HG03520 (cell line): Measurements from ENCODE around the gene ITGA2B.

ENCODE experiments used
- ATAC-seq: cut with Tn5 transposase; IDR thresholded peaks from one replicate; pipeline ENCODE4 v1.9.1; 2021; ENCODE audit warnings: mild to moderate bottlenecking, moderate library complexity; ENCODE audit not compliant: unreplicated experiment

The ITGA2B gene

DNA sequence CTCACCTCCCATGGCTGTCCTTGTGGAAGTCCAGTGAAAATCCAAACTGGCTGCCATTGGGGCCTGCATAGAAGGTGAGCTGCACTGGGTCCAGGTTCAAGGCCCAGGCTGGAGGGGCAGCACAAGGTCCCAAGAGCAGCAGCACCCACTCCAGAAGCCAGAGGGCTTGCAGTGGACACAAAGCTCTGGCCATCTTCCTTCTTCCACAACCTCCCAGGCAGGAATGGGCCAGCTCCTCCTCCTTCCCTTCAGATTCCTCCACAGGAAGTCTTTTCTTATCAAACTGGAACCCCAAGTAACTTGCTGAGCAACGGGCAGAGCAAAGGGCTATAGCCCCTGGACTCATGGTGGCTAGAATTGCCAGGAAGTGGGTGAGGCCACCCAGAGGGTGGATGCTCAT lies at the start of gene ITGA2B:
TSS of gene ITGA2B (minus strand) at position 369 of the 400 bp plus-strand sequence. CDS start at position 193, 176 bp downstream.
- no peak for ATAC-seq

DNA sequence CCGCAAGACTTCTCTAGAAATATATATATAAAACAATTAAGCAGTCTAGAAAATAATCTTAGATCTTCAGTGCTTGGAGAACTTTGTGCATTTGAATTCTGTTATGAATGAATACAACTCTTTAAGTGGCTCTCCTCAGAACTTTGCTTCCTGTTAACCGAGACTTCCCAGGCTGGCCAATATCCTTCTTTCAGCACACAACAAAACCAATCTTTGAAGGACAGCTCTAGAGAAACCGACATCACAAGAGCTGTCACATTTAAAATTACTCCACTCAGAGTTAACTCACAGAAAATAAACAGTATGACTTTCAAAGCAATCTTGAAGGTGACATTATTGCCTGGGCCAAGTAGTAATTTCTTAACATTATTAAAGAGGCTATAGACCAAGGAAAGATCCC lies 49.7 kb upstream of the ITGA2B start:
- ATAC-seq, result no peak

DNA sequence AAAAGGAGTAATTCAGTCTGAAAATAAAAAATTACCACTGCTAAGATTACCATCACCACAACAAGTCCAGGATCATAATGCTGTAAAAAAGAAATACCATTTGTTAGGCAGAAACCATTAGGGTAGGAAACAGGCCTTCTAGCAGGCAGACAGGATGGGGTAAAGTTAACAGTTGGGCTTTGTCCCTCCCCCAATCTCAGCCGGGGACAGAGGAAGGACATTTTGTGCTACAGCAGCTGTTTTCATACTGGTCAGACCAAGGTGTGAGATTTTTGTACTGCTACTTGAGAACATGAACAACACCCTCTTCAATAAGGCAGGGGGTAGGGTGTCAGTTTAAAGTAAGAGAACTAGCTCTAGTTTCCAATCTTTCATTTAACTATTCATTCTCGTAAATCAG lies 49.2 kb upstream of the ITGA2B start:
- no peak for ATAC-seq

DNA sequence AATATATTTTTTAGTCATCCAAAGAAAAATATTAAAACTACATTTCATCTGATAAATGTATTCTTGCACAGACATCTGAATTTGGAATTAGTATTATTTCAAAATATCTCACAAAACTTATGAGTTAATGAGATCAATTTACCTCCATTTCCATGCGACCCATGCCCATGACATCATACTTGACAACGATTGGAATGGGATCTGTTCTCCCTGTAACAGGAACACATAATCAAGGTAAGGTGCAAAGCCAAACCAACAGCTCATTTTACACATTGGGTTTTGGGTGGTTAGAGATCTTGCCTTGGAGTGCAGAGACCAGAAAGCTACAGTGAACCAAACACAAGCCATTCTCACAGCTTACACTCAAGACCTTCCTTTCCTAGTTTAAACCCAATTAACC lies 46.9 kb upstream of the ITGA2B start:
- no peak for ATAC-seq

DNA sequence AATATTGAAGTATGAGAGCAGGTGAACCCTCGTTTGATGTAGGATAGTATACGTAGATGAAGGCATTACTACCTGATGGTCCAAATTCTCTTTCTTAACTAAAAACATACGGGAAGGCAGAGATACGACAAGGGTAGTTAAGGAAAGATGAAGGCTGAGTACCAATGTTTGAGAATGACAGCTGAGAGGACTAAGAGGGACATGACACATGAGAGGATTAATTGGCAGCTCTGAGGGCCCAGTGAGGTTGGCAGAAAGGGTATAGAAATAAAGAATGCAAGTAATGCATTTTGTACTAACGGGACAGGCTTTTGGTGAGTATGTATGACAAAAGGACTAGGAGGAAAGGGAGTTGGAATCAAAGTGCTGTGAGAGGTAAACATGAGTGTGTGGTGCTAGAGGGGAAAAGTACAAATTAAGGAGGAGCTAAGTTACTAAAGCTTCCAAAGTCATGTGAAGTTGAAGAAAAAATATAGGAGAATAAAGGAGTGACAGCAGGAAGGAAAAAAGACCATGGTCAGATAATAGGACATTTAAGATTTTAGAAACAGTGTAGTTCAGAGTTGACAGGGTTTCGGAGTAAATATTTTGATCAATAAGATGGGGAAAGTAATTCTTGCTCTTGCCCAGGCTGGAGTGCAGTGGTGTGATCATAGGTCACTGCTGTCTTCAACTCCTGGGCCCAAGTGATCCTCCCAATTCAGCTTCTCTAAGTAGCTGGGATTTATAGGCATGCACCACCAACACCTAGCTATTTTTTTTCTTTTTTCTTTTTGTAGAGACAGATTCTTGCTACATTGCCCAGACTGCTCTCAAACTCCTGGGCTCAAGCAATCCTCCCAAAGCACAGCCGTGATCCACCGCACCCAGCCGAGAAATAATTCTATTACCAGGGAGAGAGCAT lies 43.1 kb upstream of the ITGA2B start:
- no peak for ATAC-seq

DNA sequence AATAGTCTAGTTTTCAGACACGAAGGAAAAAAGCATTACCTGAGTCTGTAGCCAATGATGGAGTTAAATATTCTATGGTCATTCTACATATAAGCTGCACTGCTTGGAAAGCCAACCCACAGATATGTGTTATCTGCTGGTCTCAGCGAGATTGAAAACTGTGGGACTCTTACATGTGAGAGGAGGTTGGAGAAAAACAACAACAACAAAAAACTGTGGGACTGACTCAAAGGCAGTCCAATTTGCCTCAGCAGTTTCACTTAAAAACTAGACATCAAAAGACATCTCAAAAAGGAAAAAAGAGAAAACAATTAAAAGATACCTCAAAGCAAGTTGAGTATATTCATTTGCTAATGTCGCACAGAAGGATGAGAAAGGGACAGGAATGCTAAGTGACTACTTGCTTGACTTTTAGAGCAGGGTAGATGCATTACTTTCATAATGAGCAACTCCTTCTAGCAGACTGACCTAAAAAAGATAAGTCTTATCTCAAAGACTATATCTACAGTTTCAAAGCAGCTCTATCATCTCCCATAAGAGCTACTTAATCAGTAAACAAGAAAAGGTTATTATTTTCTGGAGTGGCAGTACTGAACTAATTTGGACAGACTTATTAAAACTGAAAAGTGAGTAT lies 35.5 kb upstream of the ITGA2B start:
- no peak for ATAC-seq

DNA sequence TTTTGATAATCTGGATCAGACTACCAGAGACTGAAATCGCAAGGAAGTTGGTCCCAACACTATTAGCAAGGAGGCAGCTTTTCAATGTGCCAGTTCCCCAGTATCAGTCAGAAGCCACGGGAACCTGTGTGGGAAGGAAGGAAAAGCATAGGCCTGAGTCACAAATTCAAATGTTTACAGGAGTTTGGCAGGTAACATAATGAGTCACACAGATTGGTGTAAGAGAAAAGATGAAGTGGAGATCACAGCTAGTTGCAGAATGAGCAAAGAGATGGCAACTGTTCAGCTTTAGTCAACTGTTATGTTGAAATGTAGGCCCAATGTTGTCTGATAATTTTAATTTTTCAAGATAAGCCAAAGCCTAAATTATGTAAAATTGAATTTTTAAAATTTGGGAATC lies 28.1 kb upstream of the ITGA2B start:
- ATAC-seq, result no peak

DNA sequence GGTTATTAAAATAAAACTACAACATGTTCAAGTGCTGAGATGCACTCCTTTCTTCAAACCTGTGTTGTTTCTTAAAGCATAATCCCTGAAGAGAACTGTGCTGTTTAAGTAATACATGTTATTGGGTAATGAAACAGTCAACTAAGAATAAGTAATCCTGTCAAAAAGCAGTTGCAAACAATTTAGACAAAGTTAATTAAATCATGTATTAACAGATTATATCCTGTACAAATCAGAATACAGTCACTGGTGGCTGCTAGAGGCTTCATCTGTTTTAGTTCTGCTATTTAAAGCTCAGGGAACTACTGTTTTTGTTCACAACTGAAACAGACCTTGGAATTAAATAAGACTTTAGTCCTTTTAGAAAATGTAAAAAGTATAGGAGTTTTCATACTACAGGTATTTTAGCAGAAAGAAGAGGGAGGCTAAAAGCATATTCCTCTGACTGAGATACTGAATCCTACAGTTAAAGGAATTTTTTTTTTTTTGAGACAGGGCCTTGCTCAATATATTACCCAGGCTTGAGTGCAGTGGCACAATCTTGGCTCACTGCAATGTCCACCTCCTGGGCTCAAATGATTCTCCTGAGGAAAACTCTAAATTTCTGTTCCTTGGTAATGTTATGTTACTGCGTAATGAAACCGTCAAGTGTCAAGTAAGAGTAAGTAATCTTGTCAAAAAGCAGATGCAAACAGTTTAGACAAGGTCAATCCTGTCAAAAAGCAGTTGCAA lies 27.3 kb upstream of the ITGA2B start:
- no peak for ATAC-seq

DNA sequence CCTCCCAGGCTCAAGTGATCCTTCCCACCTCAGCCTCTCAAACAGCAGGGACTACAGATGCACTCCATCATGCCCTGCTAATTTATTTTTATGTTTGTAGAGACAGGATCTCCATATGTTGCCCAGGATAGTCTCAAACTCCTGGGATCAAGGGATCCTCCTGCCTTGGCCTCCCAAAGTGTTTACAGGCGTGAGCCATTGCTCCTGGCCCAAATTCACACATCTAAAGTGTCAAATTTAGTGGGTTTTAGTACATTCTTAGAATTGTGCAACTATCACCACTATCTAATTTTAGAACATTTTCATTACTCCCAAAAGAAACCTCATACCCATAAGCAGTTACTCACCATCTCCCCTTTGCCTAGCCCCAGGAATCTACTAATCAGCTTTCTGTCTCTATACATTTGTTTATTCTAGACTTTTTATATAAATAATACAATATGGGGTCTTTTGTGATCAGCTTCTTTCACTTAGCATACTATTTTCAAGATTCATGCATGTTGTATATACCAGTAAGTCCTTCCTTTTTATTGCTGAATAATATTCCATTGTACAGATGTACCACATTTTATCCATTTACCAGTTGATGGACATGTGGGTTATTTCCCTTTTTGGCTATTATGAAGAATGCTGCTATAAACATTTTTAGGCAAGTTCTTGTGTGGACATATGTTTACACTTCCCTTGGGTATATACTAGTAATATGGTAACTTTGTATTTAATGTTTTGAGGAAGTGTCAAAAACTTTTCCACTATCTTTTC lies 25.1 kb upstream of the ITGA2B start:
- ATAC-seq, result no peak

DNA sequence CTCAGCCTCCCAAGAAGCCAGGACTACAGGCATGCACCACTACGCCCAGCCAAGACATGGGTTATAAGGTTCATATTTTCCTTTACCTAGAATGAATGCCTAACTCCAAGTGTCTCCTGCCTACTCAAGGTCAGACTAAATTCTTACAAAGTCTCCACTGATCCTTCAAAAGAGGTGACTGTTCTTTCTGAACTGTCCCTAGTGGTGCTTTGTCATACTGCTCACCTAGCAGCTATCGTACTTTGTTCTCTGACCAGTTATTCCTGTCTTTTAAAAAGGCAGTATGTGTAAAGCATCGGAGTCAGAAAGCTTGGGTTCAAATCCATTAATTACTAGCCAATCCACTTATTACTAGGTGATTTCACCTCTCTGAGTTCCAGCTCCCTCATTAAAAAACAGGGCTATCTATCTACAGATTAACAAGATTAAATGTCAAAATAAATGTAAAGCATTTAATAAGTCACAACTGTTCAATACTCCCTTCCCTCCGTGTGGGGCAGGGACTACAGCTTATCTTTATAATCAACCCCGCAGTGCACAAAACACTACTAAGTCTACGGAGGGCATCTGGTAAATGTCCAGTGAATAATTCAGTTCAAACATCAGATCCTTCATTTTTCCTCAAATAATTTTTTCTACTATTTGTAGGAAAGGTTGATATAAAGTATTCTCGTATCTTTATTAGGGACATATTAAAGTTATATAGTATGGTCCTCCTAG lies 20.0 kb upstream of the ITGA2B start:
- no peak for ATAC-seq

DNA sequence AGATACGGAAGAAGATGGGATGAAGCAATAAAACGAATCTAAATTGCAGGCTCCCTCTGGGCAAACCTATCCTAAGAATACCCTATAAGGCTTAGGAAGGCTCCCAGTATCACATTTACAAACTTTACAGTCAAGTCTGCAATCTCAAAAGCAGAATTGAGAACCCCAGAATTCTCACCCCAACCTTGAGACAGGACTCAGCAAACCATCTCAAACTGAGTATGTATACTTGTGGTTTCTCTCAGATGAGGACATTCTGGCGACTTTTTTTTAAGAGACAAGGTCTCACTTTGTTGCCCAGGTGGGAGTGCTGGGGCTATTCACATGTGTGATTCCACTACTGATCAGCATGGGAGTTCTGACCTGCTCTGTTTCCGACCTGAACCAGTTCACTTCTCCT lies 19.3 kb upstream of the ITGA2B start:
- no peak for ATAC-seq

DNA sequence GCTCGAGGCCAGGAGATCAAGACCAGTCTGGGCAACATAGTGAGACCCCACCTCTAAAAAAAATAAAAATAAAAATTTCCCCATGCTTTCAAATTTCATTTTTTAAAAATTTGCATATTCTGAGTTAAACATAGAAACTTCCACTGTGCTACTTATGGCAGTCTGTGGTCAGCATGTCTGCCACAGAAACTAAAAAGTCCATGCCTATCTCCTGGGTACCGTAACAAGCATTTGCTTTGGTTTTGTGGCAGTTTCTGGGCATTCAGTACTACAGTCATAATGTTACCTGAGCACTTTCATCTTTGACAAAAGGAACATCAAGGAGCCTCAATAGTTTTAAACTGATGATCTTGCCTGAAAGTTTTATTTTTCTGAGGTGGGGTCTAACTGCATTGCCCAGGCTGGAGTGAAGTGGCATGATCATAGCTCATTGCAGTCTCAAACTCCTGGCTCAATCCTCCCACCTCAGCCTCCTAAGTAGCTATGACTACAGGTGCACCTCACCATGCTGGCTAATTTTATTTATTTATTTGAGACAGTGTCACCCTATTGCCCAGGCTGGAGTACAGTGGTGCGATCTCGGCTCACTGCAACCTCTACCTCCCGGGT lies 13.2 kb upstream of the ITGA2B start:
- ATAC-seq, result no peak

DNA sequence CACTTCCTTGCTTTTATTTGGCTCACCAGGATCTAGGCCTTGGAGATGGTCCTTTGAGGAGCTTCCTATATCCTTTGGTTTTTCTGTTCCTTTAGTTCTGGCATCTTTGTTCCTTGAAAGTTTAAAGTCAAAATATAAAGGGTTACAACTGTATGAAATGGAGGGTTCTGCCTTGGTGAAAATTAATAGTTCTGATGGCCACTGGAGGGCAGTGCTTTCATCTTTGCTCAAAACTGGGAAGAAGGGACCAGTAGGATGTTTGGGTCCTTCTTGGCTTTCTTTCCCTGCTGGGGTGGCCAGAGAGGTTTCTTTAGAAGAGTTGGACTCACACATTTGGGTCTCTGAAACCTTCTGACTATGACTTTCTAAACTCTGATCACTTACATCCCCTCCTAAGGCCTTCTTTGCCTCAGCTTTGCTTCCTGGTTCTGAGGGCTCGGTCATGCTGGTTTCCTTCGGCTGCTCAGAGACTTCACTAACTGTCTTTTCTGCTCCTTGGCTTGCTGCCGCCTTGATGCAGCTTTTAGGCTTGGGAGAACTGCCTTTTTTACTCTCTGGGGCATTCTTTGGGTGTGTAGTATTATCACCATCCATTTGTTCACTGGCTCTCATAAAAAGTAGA lies 10.9 kb upstream of the ITGA2B start:
- no peak for ATAC-seq

DNA sequence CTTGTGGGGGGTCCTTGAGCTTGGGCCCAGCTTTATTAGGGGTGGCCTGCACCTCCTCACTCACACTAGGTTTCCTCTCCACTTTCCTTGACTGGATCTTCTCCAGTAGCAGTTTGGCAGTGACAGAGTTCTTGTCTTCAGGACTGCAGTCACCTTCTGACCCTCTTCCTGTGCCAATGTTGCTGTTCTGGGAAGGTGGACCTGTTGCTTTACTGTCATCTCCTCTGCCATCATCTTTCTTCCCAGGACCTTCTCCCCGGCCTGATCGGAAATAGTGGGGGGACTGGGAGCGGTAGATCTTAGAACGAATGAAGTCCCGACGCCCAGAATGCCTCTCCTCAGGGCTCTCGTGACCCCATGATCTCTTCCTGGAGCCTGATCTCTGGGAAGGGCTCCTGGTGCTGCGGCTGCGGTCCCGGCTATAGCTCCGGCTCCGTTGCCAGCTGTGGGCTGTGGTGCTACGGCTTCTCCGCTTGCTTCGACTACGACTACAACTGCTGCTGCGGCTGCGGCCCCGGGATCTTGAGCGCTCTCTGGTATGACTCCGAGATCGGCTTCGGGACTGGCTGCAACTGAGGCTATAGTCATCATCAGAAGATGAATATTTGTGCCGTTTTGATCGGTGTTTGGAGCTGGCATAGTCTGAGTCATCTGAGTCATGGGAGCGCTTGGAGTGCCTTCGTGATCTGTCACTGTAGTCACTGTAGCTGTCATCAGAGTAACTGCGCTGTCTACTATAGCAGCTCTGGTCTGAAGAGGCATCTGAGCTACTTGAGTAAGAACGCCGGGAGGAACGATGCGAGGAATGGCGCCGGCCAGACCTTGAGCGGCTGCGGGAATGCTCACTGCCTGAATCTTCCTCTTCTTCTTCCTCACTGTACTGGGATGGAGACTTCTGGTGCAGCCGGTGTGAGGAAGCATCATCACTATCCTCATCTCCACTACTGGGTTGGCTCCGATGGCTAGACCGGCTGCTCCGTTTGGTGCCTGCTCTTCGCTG lies 9.5 kb upstream of the ITGA2B start:
- no peak for ATAC-seq

DNA sequence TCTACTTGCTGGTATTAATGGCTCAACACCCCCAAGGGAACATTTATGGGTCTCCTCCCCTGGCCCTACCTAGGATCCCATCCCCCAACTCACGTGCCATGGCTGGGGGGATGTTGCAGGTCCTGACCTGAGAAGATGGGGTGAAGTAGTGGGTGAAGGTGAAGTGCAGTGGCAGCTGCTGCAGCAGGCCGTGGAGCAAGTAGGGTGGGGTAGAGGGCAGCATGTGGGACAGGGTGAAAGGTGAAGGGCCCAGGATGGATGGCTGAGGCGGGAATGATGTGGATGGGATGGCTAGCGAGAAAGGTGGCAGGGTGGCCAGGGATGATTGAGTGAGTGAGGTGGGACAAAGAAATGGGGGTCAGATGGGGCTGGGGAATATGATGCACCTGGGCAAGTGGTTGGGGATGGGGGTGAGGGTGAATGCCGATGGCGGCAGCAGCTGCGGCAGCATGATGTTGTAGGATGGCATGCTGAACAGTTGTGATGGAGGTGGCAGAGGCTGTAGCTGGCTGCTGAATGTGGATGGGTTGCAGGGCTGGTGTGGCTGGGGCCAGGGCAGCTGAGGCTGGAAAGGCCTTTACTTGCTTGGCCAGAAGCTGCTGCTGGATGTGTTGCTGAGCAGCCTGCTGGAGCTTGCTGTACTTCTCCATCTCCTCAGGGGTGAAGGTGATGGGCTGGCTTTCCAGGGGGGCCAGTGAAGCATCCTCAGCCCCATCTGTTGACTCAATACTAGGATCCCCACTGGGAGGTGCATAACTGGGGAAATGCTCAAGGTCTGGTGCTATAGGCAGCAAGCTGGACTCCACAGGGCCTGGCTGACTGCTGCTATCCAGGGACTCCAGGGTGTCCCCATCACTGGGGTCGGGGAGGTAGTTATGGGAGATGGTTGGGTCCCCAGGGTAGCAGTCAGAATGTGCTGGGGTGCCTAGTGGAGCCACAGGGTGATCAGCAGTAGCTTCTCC lies 8.3 kb upstream of the ITGA2B start:
- ATAC-seq, result no peak

DNA sequence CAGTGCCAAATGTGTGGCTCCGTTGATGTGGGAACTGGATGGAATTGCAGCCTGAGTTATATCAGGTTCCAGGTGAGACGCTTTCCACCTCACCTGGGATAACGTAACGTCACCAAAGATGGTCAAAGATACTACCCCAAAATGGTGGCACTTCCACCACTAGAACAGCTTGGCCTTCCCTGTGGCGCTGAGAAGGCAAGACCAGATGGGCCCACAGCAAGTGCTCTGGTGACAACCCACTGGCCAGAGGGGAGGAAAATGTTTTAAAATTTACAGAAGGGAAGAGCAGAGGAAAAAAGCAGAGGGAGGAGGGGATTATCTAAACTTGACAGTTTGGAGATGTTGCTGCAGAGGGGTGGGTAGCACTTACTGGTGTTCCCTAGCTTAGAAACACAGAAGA lies 7.5 kb upstream of the ITGA2B start:
- no peak for ATAC-seq

DNA sequence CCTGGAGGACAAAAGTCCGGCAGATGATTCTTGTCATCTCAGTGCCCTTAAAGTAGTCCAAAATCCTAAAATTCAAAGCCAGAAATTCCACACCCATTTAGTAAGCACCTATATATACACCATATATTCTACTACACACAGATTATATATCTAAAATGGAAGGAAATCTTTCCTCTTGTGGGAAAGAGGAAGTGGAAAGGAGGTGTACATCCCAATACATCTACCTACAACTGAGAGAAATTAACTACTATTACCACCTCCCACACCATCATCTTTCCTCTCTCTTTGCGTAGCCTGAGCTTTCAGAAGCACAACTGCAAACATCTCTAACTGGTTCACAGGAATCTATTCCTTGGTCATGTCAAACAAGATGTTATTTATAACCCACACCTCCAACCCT lies 5.4 kb upstream of the ITGA2B start:
- no peak for ATAC-seq
